Ramos (cell line): ENCODE measurements around the gene TEX54.

ENCODE experiments used
- in situ Hi-C: fragments of 300-500 bp; cut with MboI; formaldehyde crosslinking; loops from one replicate; pipeline ENCODE4 v1.14.3; 2022; ENCODE audit warnings: low sequenced_read_pairs; ENCODE audit not compliant: unreplicated experiment

The TEX54 gene

DNA sequence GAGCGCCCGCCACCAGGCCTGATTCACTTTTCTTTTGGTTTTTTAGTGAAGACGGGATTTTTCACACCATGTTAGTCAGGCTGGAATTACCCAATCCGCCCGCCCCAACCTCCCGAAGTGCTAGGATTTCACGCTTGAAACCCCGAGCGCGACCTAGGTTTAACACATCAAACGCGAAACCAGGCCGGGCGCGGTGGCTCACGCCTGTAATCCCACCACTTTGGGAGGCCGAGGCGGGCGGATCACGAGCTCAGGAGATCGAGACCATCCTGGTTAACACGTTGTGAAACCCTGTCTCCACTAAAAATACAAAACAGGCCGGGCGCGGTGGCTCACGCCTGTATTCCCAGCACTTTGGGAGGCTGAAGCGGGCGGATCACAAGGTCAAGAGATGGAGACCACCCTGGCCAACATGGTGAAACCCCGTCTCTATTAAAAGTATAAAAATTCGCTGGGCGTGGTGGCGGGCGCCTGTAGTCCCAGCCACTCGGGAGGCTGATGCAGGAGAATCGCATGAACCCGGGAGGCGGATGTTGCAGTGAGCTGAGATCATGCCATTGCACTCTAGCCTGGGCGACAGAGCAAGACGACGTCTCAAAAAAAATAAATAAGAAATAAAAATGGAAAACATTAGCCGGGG is 8.2 kb upstream of the TEX54 start:
- in situ Hi-C loops = loop anchor here (25.0 kb wide), 1 partner anchor 1396 kb away; the partner anchor contains the start of genes DNAJC4, FKBP2, NUDT22 and PPP1R14B

DNA sequence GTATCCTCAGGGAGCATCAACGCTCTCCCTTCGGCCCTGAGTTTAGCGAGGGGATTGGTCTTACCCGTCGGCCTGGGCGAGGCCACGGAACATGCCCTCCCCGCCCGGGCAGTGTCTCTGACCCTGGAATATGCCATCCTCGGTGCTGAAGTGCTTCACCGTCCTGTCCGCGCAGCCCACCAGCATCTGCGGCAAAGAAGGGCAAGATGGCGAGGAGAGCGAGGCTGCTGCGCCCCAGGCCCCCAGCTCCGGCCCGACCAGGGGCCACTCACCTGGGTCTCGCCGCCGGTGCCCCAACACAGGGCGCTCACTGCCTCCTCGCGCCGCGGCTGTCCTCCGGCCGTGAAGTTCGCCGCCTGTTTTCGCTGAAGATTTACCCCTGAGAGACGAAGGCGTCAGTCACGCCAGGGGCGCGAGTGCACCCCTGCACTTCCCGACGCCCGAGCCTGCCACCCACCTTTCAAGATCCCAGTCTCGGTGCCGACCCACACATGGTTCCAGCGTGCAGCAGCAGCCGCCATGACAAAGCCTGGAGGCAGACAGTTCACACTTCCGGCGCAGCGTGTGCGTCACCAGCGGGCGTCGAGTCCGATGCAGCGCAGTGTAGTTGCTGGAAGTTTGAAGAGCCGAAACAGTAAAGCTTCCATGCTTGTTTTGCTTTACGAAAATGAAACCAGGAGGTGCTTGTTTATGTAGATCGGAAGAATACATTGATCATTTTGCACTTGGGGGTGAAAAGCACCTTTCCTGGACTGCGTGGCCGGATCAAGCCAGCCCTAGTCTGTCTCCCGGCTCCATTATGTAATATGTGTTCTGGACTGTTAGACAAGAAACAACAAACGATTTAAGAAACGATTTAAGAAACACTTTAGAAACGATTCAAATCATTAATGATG is 6.7 kb upstream of the TEX54 start, which contains the start of gene WDR74:
WDR74 (minus strand) TSS at position 541 of the 896 bp plus-strand sequence; CDS start at position 521, 20 bp downstream.
- in situ Hi-C loops = loop anchor here (25.0 kb wide), 1 partner anchor 1398 kb away; the partner anchor contains the start of genes DNAJC4, FKBP2, NUDT22 and PPP1R14B

DNA sequence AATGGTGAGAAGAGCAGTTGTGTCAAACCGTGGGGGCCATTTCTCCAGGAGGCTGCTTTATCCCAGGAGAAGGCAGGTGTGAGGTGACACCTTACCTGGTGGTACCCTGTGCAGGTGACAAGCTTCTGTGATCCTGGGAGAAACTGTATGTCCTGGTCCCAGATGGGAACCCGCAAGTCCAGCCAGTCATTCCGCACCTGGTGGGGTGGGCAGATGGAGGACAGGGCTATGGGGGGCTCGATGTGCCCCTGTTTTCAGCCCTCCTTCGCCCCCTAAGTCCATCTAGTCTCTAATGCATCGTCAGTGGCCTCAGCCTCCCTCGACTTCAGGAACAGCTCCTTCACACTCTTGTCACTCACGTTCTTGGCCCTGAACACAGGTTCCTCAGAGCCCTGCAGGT is 2.7 kb upstream of the TEX54 start:
- in situ Hi-C loops = loop anchor here (25.0 kb wide), 1 partner anchor 1402 kb away; the partner anchor contains the start of genes DNAJC4, FKBP2, NUDT22 and PPP1R14B

DNA sequence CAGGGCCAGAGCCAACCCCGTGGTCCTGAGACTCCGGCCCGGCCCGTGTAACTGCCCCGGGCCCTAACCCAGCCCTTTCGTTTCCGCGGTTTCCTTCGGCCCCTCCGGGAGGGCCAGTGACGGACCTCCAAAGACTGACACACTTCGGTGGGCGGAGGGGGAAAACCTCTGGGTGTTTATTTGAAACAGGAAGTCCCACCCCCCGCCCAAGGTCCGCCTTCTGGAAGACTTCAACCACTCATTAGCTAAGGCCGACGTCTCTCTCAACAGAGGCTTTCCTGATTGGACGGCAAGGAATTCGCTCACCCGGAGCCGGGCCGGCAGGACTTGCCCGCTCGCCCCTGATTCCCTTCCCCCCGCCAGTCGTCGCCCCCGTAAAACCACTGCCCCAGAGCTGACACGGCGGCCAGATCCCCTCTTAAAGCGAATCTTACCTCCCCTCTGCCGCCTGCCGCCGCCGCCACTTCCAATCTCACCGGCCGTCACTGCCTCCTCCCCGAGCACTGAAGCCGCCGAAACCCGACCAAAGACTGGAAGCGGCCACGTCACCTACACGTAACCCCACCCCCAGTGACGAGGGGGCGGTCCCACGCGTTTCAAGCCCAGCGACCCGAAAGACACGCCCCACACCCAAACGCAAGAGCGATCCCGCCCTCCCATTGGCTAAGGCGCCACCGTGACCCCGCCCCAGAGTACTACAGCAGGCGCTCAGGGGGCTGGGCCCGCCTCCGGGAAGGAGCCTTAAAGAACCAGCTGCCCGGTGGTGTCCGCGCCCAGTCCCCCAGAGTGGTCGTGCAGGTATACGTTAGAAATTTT is 913 bp downstream of the TEX54 start, which contains the start of gene STX5:
STX5 (minus strand) TSS at position 532 of the 816 bp plus-strand sequence. CDS start 808 bp downstream, outside the sequence.
- in situ Hi-C loops = loop anchor here (25.0 kb wide), 1 partner anchor 1406 kb away; the partner anchor contains the start of genes DNAJC4, FKBP2, NUDT22 and PPP1R14B

DNA sequence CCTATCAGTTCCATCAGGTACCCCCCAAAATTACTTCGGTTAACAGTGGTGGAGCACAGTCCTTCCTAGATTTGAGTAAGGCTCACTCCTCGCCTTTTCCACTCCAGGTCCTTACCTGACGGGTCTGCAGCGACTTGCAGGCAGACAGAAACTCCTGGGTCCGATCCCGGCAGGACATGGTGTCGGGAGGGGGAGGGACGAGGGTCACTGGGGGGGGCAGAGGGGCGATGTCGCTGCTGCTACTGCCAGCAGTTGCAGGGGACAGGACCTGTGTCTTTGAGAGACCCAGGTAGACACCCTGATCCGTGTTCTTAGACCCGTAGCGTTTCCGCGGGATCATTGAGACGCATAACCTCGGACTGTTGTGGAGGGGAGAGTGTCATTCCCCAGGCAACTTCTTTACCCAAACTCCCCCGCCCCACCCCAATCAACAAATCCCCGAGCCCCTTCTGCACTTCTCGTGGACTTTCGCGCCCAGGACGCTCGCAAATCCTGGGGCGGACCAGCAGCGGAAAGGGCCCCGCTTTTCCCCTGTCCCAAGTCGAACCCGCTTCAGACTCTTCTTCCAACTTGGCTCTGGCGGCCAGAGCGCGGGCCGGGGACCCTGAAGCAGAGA is 1.6 kb downstream of the TEX54 start:
- in situ Hi-C loops = loop anchor here (25.0 kb wide), 1 partner anchor 1406 kb away; the partner anchor contains the start of genes DNAJC4, FKBP2, NUDT22 and PPP1R14B

DNA sequence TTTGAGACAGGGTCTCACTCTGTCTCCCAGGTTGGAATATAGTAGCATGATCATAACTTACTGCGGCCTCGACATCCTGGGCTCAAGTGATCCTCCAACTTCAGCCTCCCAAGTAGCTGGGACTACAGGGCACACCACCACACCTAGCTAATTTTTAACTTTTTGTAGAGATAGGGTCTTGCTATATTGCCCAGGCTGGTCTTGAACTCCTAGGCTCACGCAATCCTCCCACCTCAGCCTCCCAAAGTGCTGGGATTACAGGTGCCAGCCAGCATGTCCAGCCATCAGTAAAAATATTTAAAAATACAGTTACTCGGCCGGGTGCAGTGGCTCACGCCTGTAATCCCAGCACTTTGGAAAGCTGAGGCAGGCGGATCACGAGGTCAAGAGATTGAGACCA is 4.5 kb downstream of the TEX54 start:
- in situ Hi-C loops = loop anchor here (25.0 kb wide), 1 partner anchor 1409 kb away; the partner anchor contains the start of genes DNAJC4, FKBP2, NUDT22 and PPP1R14B

DNA sequence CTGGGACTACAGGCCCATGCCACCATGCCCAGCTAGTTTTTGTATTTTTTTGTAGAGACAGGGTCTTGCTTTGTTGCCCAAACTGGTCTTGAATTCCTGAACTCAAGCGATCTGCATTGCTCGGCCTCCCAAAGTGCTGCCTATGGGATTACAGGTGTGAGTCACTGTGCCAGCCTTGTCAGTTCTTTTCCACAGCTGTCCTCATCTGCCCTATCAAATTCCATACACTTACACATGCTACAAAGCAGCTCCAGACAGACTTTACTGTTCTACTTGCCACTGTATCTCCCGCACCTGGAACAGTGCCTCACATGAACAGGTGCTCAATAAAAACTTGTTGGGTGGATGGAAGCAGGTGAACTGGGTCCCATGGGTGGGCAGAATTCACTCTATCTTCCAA is 9.0 kb downstream of the TEX54 start:
- in situ Hi-C loops = no loop called here

DNA sequence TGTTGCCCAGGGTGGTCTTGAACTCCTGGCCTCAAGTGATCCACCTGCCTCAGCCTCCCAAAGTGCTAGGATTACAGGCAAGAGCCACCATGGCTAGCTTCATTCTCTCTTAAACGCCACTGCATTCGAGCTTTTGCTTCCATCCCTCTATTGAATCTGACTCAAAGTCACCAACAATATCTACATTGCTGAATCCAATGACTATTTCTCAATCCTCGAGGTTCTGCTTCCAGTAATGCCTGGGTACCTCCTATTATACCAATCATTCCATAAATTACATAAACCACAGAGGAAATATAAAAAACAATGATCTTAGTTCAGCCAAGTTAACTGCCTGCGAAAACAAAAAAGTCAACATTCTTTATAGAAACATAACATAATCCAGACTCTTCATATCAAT is 15.5 kb downstream of the TEX54 start:
- in situ Hi-C loops = no loop called here

DNA sequence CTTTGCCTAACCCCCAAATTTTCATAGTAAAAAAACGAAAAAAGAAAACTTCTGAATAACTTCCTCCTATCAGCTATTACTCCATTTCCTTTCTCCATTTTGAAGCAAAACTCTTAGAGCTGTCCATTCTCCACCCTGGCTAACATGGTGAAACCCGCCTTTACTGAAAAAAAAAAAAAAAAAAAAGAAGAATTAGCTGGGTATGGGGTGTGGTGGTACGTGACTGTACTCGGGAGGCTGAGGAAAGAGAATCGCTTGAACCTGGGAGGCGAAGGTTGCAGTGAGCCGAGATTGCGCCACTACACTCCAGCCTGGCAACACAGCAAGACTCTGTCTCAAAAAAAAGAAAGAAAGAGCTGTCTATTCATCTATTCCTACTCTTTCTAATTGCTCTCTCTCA is 16.1 kb downstream of the TEX54 start:
- in situ Hi-C loops = no loop called here

DNA sequence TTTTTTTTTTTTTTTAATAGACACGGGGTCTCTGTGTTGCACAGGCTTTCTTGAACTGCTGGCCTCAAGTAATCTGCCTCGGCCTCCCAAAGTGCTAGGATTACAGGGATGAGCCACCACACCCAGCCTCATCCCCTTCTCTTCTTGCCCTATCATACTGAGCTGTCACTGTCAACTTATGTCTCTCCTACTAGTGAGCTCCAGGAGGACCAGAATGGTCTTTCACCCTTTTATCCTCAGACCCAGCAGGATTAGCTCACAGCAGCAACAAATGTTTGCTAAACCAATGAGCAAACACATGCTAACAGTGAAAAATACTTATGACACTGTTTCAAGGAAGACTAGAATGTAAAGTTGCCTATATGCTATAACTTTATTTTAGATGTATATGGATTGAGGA is 21.0 kb downstream of the TEX54 start:
- in situ Hi-C loops = no loop called here

DNA sequence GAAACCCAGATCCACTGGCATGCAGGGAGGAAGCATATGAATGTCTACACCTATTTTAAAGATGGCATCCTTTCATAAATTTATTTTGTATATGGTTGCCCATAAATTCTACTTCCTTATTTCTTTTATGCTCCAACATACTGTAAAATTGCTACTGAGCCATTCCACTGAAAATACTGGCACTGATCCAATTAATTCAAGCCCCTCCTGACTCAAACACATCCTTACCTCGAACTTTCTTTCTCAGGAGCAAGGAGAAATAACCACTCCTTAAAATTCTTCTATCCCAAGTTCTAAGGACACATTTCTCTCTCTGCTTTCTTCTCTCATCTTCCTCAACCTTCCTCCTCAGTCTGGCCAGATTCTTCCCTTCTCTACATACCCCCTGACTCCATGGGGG is 21.9 kb downstream of the TEX54 start:
- in situ Hi-C loops = no loop called here

DNA sequence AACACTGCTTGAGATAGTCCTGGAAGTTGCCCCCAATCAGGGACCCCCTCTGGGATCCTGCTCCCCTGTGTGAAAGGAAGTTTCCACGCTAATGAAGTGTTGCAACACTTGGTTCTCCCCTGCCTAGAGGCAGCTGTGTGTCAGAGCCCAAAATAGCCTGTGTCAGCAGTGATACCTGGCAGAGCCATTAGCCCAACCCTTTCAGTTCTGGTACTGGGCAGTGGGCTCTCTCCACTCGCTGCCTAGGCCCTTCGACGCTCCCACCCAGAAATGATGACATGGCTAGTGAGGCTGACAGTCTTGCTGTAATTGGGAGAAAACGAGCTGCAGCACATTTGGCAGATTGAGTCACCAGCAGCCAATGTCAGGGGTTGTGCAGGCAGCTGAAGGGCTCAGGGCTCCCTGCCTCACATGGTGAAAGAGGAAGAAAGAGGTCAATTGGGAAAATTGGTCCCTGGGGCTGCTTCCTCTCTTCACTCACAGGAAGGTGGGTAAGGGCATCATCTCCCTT is 26.0 kb downstream of the TEX54 start:
- in situ Hi-C loops = no loop called here

DNA sequence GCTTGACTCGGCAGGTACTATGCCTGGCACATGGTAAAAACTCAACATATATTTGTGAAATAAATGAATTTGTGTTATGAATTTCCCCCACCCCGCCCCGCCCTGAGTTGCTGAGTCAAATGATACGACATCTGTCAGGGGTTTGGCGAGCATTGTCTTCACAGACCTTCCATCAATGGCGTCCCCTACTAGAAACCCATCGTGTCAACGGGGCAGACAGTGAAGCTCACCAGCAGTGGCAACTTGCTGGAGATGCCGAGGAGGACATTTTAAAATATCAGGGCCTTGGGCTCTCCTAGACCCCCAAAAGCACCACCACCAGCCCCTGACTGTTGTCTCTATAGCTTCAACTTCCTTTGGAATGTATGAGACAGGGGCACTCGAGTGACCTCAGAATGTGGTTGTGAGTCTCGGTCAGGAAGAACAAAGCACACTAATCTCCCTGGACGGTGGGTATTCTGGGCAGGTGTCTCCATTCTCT is 26.6 kb downstream of the TEX54 start:
- in situ Hi-C loops = no loop called here

DNA sequence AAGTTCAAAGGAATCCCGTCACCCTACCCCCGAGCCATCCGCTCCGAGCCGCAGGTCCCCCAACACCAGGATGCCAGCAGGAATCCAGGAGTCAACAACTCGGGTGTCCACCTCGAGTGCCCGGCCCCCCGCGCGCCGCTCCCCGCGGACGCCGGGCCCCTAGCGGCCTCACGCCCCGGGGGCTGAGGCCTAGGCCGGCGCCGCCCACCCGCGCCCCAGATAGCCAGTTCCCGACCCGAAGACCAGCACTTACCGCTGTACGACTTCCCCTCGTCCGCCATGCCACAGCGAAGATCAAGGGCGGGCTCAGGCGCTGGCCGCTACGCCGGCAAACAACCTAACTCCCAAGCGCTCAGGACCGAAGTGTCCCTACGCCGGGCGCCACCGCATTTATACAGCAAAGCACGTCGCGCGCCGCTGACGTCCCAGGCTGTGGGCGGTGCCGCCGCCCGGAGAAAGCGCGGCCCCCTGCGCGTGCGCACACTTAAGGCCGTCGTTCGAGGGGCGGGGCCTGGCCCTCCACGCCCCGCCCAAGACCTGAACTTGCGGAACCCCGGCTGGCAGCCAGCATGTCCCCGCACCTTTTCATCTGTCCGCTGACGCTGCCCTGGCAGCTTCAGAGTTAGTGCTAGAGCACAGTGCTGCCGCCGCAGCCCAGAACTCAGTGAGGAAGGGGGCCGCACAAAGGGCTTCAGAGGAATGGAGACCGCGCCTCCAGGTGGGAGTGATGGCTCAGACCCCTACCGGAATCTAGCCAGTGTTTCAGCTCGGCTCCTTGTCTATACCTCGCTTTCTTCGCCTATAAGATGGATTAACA is 27.4 kb downstream of the TEX54 start, which contains the start of gene NXF1:
NXF1 (minus strand) TSS at position 365 of the 817 bp plus-strand sequence; CDS start at position 281, 84 bp downstream.
- in situ Hi-C loops = no loop called here

DNA sequence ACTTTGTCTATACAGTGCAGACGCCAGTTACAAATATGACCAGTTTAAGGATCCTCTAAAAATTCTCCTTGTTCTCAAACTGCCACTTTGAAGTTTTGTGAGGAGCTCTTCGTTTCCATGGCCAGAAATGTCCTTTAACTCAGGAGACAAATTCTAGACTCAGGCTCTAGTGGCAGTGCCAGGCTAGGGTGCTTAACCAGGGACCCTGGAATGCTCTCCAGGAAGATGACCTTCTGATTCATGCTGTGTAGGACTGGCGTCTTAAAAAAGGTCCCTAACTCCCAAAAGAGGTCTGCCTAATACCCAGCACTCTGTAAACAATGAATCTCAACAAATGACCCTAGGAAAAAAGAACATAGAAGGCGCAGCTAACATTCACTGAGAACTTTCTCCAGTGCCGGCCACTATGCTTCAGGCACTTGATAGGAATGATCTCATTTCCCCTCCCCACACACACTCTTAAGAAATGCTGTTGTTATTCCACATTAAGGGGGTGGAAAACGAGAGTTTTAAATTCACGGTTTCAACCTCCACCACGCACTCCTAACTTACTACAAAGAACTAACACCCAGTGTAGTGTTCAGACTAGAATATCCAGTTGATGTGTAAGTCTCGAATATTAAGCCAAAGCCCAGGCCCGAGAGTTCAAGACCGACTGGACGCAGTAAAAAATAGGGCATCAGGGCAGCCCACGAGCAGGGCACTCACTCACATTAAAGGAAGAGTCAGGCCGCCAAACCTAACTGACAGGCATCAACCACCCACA is 28.1 kb downstream of the TEX54 start:
- in situ Hi-C loops = no loop called here

DNA sequence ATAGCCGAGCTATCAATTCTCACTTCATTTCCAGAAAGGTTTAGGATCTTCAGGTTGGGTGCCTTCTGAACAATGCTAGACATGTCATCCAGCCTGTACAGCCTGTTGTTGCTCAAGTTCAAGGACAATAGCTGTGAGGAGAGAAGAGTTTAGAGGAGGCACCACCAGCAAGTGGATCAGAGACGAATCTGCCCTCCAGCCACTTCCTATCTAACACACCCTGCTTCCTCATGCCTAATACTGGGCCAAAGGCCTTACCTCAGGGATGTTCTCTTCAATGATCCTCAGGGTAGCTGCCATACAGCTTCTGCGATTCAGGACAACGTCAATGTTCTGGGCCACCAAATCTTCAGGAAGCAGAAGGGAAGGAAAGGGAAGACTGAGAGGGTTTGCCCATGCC is 31.6 kb downstream of the TEX54 start:
- in situ Hi-C loops = no loop called here

DNA sequence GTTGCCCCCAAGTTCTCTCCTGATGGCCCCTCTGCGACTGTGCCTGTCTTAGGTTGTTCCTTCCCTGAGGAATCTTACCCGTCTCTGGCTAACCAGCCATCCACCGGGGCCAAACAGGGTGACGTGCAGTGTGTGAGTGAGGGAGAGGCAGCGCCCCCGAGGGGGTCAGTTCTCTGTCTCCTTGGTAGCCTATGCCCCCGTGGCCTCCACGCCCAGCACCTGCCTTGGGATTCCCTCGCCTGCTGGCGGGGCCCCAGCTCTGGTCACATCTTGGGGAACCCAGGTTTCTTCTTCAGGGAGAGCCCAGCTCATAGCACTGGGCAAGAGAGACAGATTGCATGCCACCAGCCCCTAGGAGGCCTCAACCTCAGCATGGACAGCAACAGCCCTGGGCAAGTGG is 33.2 kb downstream of the TEX54 start:
- in situ Hi-C loops = no loop called here
